ENCODE measurements around the gene FADS2. TPM values are rescaled to one million over a fixed set of nuclear protein-coding genes. Genes with fewer than 3 reads are reported as not detected.

FADS2 gene
- total and polyA plus RNA-seq, 2 experiments from 2014 or later, result 317 to 356 TPM

DNA sequence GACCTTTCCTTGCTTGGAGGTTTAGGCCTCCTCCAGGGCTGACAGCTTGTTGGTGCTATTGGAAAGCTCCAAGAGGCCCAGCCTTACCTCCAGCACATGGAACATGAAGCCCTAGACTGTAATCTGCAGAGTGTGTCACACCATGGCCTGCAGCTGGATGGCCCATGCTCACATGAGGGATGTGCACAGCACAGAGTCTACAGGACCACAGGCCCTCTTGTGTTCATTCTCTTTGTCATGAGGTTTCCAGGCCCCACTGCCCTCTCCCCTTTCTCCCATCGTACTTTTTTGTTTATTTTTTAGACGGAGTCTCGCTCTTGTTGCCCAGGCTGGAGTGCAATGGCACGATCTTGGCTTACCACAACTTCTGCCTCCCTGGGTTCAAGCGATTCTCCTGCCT is 21.3 kb upstream of the FADS2 start:
- Histone ChIP-seq H3K79me2 (no peaks in the 10 kb centered on the region), H3K4me2 (no peak overlapping the region), H3K9me2 (replicated peaks; ENCODE audit: insufficient read depth) (no peaks in the 10 kb centered on the region), H3K9me3 (ENCODE audit: low read depth) (no peaks in the 10 kb centered on the region), H3K27me3 (no peaks in the 10 kb centered on the region), H3K36me3 (replicated peaks; ENCODE audit: insufficient read depth, low read depth) (no peaks in the 10 kb centered on the region), H3K4me3 (no peak overlapping the region), H2AFZ (no peak overlapping the region), H3K4me1 (ENCODE audit: insufficient read depth) (no peaks in the 10 kb centered on the region), H4K20me1 (ENCODE audit: insufficient read depth, poor library complexity, severe bottlenecking) (no peaks in the 10 kb centered on the region), H3K27ac (no peak overlapping the region)
- no peak for DNase-seq (ENCODE audit: low spot score)
- WGBS (ENCODE audit: low lambda C conversion rate, missing lambda C conversion rate), result 92% methylated on average over 5 of the region's 5 CpGs
- no peak for TF ChIP-seq EZH2phosphoT487 (IDR thresholded peaks at IDR 0.05; ENCODE audit: low read depth, severe bottlenecking, unreplicated experiment)
- TF ChIP-seq, protein P1, sequence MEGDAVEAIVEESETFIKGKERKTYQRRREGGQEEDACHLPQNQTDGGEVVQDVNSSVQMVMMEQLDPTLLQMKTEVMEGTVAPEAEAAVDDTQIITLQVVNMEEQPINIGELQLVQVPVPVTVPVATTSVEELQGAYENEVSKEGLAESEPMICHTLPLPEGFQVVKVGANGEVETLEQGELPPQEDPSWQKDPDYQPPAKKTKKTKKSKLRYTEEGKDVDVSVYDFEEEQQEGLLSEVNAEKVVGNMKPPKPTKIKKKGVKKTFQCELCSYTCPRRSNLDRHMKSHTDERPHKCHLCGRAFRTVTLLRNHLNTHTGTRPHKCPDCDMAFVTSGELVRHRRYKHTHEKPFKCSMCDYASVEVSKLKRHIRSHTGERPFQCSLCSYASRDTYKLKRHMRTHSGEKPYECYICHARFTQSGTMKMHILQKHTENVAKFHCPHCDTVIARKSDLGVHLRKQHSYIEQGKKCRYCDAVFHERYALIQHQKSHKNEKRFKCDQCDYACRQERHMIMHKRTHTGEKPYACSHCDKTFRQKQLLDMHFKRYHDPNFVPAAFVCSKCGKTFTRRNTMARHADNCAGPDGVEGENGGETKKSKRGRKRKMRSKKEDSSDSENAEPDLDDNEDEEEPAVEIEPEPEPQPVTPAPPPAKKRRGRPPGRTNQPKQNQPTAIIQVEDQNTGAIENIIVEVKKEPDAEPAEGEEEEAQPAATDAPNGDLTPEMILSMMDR (IDR thresholded peaks at IDR 0.05; ENCODE audit: poor library complexity), result no peak
- no peak for TF ChIP-seq EZH2 (IDR thresholded peaks at IDR 0.05; ENCODE audit: borderline replicate concordance)

DNA sequence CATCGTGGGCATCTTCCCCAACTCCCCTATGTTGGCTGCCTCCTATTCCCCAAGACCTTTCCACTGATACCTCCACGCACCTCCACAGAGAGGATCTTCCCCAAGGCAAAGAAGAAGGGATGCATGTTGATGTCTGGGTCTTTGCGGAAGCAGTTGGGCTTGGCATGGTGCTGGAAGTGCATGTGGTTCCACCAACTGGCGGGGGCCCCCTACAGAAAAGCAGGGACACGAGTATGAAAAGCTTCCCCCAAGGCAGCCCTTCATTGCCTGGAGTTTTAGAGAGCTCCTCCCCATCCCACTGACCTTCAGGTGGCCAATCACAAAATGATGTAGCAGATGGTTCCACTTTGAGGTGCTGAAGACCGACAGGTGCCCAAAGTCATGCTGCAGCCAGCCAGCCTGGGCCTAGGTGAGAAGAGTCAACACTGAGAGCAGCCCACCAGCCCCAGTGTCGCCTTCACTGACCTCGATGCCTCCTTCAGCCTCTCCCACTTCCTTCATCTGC is 17.4 kb upstream of the FADS2 start:
- no peaks in the 10 kb centered on the region for H3K27me3 ChIP-seq
- DNase-seq (ENCODE audit: low spot score), result no peak
- 92% methylated on average over 8 of the region's 8 CpGs for WGBS (ENCODE audit: low lambda C conversion rate, missing lambda C conversion rate)
- no peaks in the 10 kb centered on the region for H3K9me2 ChIP-seq (replicated peaks; ENCODE audit: insufficient read depth)
- H3K79me2 ChIP-seq, result peaks cover 19% of the 10 kb centered on the region
- H3K27ac ChIP-seq, result no peak overlapping the region
- H2AFZ ChIP-seq, result no peak overlapping the region
- H3K4me2 ChIP-seq, result no peak overlapping the region
- no peaks in the 10 kb centered on the region for H3K9me3 ChIP-seq (ENCODE audit: low read depth)
- H3K4me3 ChIP-seq, result no peak overlapping the region
- peaks cover 10% of the 10 kb centered on the region for H3K4me1 ChIP-seq (ENCODE audit: insufficient read depth)
- H3K36me3 ChIP-seq (replicated peaks; ENCODE audit: insufficient read depth, low read depth), result no peaks in the 10 kb centered on the region
- TF ChIP-seq, protein P1 (IDR thresholded peaks at IDR 0.05; ENCODE audit: poor library complexity), result no peak
- TF ChIP-seq EZH2 (IDR thresholded peaks at IDR 0.05; ENCODE audit: borderline replicate concordance) (no peak), EZH2phosphoT487 (IDR thresholded peaks at IDR 0.05; ENCODE audit: low read depth, severe bottlenecking, unreplicated experiment) (no peak)
- H4K20me1 ChIP-seq (ENCODE audit: insufficient read depth, poor library complexity, severe bottlenecking), result no peaks in the 10 kb centered on the region

DNA sequence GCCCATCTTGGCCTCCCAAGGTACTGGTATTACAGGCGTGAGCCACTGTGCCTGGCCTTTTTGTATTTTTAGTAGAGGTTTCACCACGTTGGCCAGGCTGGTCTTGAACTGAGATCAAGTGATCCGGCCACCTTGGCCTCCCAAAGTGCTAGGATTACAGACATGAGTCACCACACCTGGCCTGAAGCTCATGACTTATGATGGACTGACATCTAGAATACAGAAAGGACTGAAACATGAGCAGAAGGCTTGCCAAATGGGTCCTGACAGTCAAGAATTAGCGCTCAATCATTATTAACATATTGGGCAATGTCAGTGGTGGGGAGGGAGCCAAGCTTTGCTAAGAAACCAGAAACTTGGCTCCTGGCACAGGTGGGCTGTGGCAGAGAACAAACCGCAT is 16.3 kb upstream of the FADS2 start:
- WGBS (ENCODE audit: low lambda C conversion rate, missing lambda C conversion rate), result 92% methylated on average over 5 of the region's 5 CpGs
- no peak for DNase-seq (ENCODE audit: low spot score)
- no peak overlapping the region for H2AFZ ChIP-seq
- H3K4me1 ChIP-seq (ENCODE audit: insufficient read depth), result peaks cover 10% of the 10 kb centered on the region
- no peaks in the 10 kb centered on the region for H4K20me1 ChIP-seq (ENCODE audit: insufficient read depth, poor library complexity, severe bottlenecking)
- H3K79me2 ChIP-seq, result peaks cover 20% of the 10 kb centered on the region
- H3K27ac ChIP-seq, result no peak overlapping the region
- no peak overlapping the region for H3K4me3 ChIP-seq
- no peaks in the 10 kb centered on the region for H3K36me3 ChIP-seq (replicated peaks; ENCODE audit: insufficient read depth, low read depth)
- TF ChIP-seq, protein P1 (IDR thresholded peaks at IDR 0.05; ENCODE audit: poor library complexity), result no peak
- no peak for TF ChIP-seq EZH2phosphoT487 (IDR thresholded peaks at IDR 0.05; ENCODE audit: low read depth, severe bottlenecking, unreplicated experiment)
- no peak for TF ChIP-seq EZH2 (IDR thresholded peaks at IDR 0.05; ENCODE audit: borderline replicate concordance)
- no peaks in the 10 kb centered on the region for H3K9me2 ChIP-seq (replicated peaks; ENCODE audit: insufficient read depth)
- H3K9me3 ChIP-seq (ENCODE audit: low read depth), result no peaks in the 10 kb centered on the region
- H3K4me2 ChIP-seq, result no peak overlapping the region
- H3K27me3 ChIP-seq, result no peaks in the 10 kb centered on the region
